Neural progenitor cell (in vitro differentiated cells): ENCODE results near the gene WDR37. TPM values are rescaled to one million over a fixed set of nuclear protein-coding genes. Genes with fewer than 3 reads are reported as not detected.

Experiments
- DNase-seq: peaks from one replicate; pipeline ENCODE4 v3.0.0-alpha.2; 2016; ENCODE audit warnings: low spot score
- H2AFZ ChIP-seq: fragments of 200-600 bp; sonication (generic); replicated peaks from 2 replicates; pipeline ENCODE4 v1.6.1; 2016; ENCODE audit warnings: antibody characterized with exemption
- H3F3A ChIP-seq: fragments of 200-600 bp; sonication (generic); 2 replicates; pipeline ENCODE4 v1.6.1; 2016; ENCODE audit warnings: antibody characterized with exemption, low read depth
- H3K27ac ChIP-seq: fragments of 200-600 bp; sonication (generic); 2 replicates; pipeline ENCODE4 v1.5.1; 2016; ENCODE audit warnings: mild to moderate bottlenecking
- H3K27me3 ChIP-seq: fragments of 200-600 bp; sonication (generic); 2 replicates; pipeline ENCODE4 v1.6.1; 2016; ENCODE audit warnings: mild to moderate bottlenecking, moderate library complexity
- H3K36me3 ChIP-seq: fragments of 200-600 bp; sonication (generic); 2 replicates; pipeline ENCODE4 v1.5.1; 2016
- H3K4me1 ChIP-seq: fragments of 200-600 bp; sonication (generic); 2 replicates; pipeline ENCODE4 v1.6.1; 2016; ENCODE audit warnings: mixed run types
- H3K4me2 ChIP-seq: fragments of 200-600 bp; sonication (generic); 2 replicates; pipeline ENCODE4 v1.6.1; 2016
- H3K4me3 ChIP-seq: fragments of 200-600 bp; sonication (generic); 2 replicates; pipeline ENCODE4 v1.5.1; 2016
- H3K79me2 ChIP-seq: fragments of 200-600 bp; sonication (generic); 2 replicates; pipeline ENCODE4 v1.6.1; 2016; ENCODE audit warnings: low read depth
- H3K9ac ChIP-seq: fragments of 200-600 bp; sonication (generic); 2 replicates; pipeline ENCODE4 v1.6.1; 2016
- H3K9me3 ChIP-seq: fragments of 200-600 bp; sonication (generic); 2 replicates; pipeline ENCODE4 v1.5.1; 2016; ENCODE audit warnings: low read depth
- H4K20me1 ChIP-seq: fragments of 200-600 bp; sonication (generic); 2 replicates; pipeline ENCODE4 v1.6.1; 2016; ENCODE audit warnings: low read depth
- H3K27ac Mint-ChIP-seq: 3 replicates; pipeline ENCODE4 v1.8.0; 2021; ENCODE audit warnings: mixed read lengths
- H3K27me3 Mint-ChIP-seq: 2 replicates; pipeline ENCODE4 v1.8.0; 2022; ENCODE audit warnings: low read depth, mild to moderate bottlenecking, inconsistent platforms, moderate library complexity, mixed read lengths; ENCODE audit not compliant: insufficient read depth
- H3K36me3 Mint-ChIP-seq: 3 replicates; pipeline ENCODE4 v1.8.0; 2021; ENCODE audit warnings: mixed read lengths
- H3K4me1 Mint-ChIP-seq: 3 replicates; pipeline ENCODE4 v1.8.0; 2021; ENCODE audit warnings: mixed read lengths
- H3K4me3 Mint-ChIP-seq: 3 replicates; pipeline ENCODE4 v1.8.0; 2021; ENCODE audit warnings: mild to moderate bottlenecking, moderate library complexity, mixed read lengths
- H3K9me3 Mint-ChIP-seq: 3 replicates; pipeline ENCODE4 v1.8.0; 2020; ENCODE audit warnings: mixed read lengths
- EZH2 ChIP-seq: fragments of 200-600 bp; sonication (generic); IDR thresholded peaks from 2 replicates; pipeline ENCODE4 v1.6.1; 2017; ENCODE audit warnings: antibody characterized with exemption, mild to moderate bottlenecking, moderate library complexity
- EZH2phosphoT487 ChIP-seq: fragments of 200-600 bp; sonication (generic); IDR thresholded peaks from 2 replicates; pipeline ENCODE4 v1.6.1; 2017; ENCODE audit warnings: antibody characterized with exemption
- total RNA-seq: library from RNA; depleted of rRNA; stranded (reverse); fragments of >200 nt; gene quantifications from 2 replicates; pipeline ENCODE4 v1.2.3, GENCODE V29; 2015; ENCODE audit warnings: low replicate concordance
- TF ChIP-seq, protein P1 (sequence below): fragments of 200-600 bp; sonication (generic); IDR thresholded peaks from 2 replicates; pipeline ENCODE4 v1.5.1; 2017; ENCODE audit warnings: antibody characterized with exemption, mild to moderate bottlenecking

Gene WDR37
- total RNA-seq, 1 donor from 2014 or later: 14.7 TPM

DNA sequence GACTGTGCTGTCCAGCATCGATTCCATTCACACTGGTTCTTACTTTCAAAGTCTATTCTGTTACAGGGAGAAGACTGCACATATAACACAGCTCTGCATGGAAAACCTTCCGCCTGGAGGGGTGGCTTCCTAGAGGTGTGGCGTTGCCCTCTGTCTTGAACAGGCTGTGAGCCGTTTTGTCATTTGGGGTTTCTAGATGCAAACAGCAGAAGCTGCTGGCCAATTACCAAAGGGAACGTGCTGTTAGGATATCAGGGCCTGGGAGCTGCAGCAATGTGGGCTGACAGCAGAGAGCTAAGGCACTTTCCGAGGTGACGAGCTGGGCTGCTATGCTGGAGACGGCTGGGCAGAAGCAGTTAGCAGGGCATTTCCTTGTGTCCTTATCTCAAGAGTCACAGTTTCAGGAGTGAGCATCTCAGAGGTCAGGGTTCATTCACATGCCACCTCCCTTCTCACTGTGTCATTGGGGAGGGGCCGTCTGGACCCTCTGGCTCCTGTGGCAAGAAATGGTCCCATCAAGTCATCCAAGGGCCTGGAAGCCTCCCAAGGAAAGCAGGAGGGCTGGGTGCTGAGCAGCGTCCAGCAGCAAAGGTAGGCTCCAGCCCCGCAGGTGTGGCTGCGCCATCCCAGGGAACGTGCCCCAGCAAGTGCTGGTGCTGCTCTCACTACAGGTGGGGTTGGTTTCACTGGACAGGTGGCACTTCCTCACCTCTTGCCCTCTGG, 106.5 kb downstream of the WDR37 start:
- Histone ChIP-seq H3K79me2 (no peaks in the 10 kb centered on the region), H3K4me2 (no peak overlapping the region), H3K27ac (no peak overlapping the region), H3F3A (no peaks in the 10 kb centered on the region), H3K4me1 (peaks cover 6% of the 10 kb centered on the region), H4K20me1 (no peaks in the 10 kb centered on the region), H3K9me3 (no peaks in the 10 kb centered on the region), H3K9ac (no peak overlapping the region), H2AFZ (no peak overlapping the region), H3K4me3 (no peak overlapping the region), H3K36me3 (no peaks in the 10 kb centered on the region), H3K27me3 (no peaks in the 10 kb centered on the region)
- no peak overlapping the region for H3K27ac Mint-ChIP-seq
- TF ChIP-seq EZH2phosphoT487: no peak
- TF ChIP-seq, protein P1, sequence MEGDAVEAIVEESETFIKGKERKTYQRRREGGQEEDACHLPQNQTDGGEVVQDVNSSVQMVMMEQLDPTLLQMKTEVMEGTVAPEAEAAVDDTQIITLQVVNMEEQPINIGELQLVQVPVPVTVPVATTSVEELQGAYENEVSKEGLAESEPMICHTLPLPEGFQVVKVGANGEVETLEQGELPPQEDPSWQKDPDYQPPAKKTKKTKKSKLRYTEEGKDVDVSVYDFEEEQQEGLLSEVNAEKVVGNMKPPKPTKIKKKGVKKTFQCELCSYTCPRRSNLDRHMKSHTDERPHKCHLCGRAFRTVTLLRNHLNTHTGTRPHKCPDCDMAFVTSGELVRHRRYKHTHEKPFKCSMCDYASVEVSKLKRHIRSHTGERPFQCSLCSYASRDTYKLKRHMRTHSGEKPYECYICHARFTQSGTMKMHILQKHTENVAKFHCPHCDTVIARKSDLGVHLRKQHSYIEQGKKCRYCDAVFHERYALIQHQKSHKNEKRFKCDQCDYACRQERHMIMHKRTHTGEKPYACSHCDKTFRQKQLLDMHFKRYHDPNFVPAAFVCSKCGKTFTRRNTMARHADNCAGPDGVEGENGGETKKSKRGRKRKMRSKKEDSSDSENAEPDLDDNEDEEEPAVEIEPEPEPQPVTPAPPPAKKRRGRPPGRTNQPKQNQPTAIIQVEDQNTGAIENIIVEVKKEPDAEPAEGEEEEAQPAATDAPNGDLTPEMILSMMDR: no peak
- no peak for TF ChIP-seq EZH2
- H3K4me1 Mint-ChIP-seq: peaks cover 22% of the 10 kb centered on the region
- no peak overlapping the region for H3K4me3 Mint-ChIP-seq
- peaks cover 3% of the 10 kb centered on the region for H3K27me3 Mint-ChIP-seq
- H3K36me3 Mint-ChIP-seq: no peaks in the 10 kb centered on the region
- no peak for DNase-seq
- no peaks in the 10 kb centered on the region for H3K9me3 Mint-ChIP-seq

- DNase-seq: no peak
- H3K9ac ChIP-seq: no peak overlapping the region
- peak overlapping the region; percentile 60 for H3K27ac Mint-ChIP-seq
Observed at GRCh38 chr10:1163204-1163660, 107.0 kb downstream of the WDR37 start.

GRCh38 chr10:1163831-1164230, 107.6 kb downstream of the WDR37 start:
- Histone ChIP-seq H3K4me2 (no peak overlapping the region), H4K20me1 (no peaks in the 10 kb centered on the region), H3K27ac (no peak overlapping the region), H3K36me3 (no peaks in the 10 kb centered on the region), H3K9ac (no peak overlapping the region), H3K4me1 (peaks cover 6% of the 10 kb centered on the region), H3K27me3 (no peaks in the 10 kb centered on the region), H3F3A (no peaks in the 10 kb centered on the region), H3K9me3 (no peaks in the 10 kb centered on the region), H3K79me2 (no peaks in the 10 kb centered on the region), H3K4me3 (no peak overlapping the region), H2AFZ (no peak overlapping the region)
- no peak for DNase-seq
- H3K4me1 Mint-ChIP-seq: peaks cover 21% of the 10 kb centered on the region
- no peak for TF ChIP-seq EZH2
- no peak for TF ChIP-seq EZH2phosphoT487
- TF ChIP-seq, protein P1: no peak
- peaks cover 3% of the 10 kb centered on the region for H3K27me3 Mint-ChIP-seq
- H3K27ac Mint-ChIP-seq: no peak overlapping the region
- no peaks in the 10 kb centered on the region for H3K9me3 Mint-ChIP-seq
- H3K36me3 Mint-ChIP-seq: no peaks in the 10 kb centered on the region
- H3K4me3 Mint-ChIP-seq: no peak overlapping the region

More at GRCh38 chr10:1163204-1163660, 107.0 kb downstream of the WDR37 start:
- Mint-ChIP-seq H3K9me3 (no peaks in the 10 kb centered on the region), H3K4me3 (no peak overlapping the region), H3K4me1 (peaks cover 22% of the 10 kb centered on the region), H3K36me3 (no peaks in the 10 kb centered on the region), H3K27me3 (peaks cover 3% of the 10 kb centered on the region)
- H3K79me2 ChIP-seq: no peaks in the 10 kb centered on the region
- H3K9me3 ChIP-seq: no peaks in the 10 kb centered on the region
- H3F3A ChIP-seq: no peaks in the 10 kb centered on the region
- H3K4me2 ChIP-seq: no peak overlapping the region
- H3K27ac ChIP-seq: no peak overlapping the region
- peaks cover 6% of the 10 kb centered on the region for H3K4me1 ChIP-seq
- no peak overlapping the region for H2AFZ ChIP-seq
- no peaks in the 10 kb centered on the region for H3K27me3 ChIP-seq
- H4K20me1 ChIP-seq: no peaks in the 10 kb centered on the region
- TF ChIP-seq, protein P1: no peak
- H3K4me3 ChIP-seq: no peak overlapping the region
- H3K36me3 ChIP-seq: no peaks in the 10 kb centered on the region
